Activated B cell treated with CpG ODN at 0.5 μM for 24 hours (primary cell): ENCODE data around the gene KIF5A. TPM values are rescaled to one million over a fixed set of nuclear protein-coding genes. Genes with fewer than 3 reads are reported as not detected.

Experiments used
- ATAC-seq: fragments of 200-7000 bp; cut with Tn5 transposase; one replicate; pipeline ENCODE4 v1.10.0; 2021; ENCODE audit warnings: low read depth, mild to moderate bottlenecking, moderate library complexity
- CTCF ChIA-PET: fragments of 350-600 bp; sonication (Branson Sonifier 250); formaldehyde crosslinking; loops from one replicate; lab custom pipeline; 2021; ENCODE audit warnings: antibody characterized with exemption; lab: Charles Lee
- POLR2A ChIA-PET: fragments of 350-600 bp; sonication (Branson Sonifier 250); formaldehyde crosslinking; loops from one replicate; lab custom pipeline; 2021; ENCODE audit warnings: antibody characterized with exemption; lab: Charles Lee
- DNase-seq: peaks from one replicate; pipeline ENCODE4 v3.0.0; 2022
- H3K27ac Mint-ChIP-seq: one replicate; pipeline ENCODE4 v1.8.0; 2020; ENCODE audit warnings: mixed read lengths
- H3K27me3 Mint-ChIP-seq: one replicate; pipeline ENCODE4 v1.8.0; 2021; ENCODE audit warnings: mixed read lengths
- H3K36me3 Mint-ChIP-seq: one replicate; pipeline ENCODE4 v1.8.0; 2021; ENCODE audit warnings: low read depth, mixed read lengths
- H3K4me1 Mint-ChIP-seq: one replicate; pipeline ENCODE4 v1.8.0; 2021; ENCODE audit warnings: mixed read lengths
- H3K4me3 Mint-ChIP-seq: one replicate; pipeline ENCODE4 v1.8.0; 2020; ENCODE audit warnings: mild to moderate bottlenecking, mixed read lengths
- H3K9me3 Mint-ChIP-seq: one replicate; pipeline ENCODE4 v1.8.0; 2020; ENCODE audit warnings: mixed read lengths
- CTCF ChIP-seq: fragments of 200-600 bp; IDR thresholded peaks from one replicate; pipeline ENCODE4 v1.8.0; 2022; ENCODE audit warnings: antibody characterized with exemption, mild to moderate bottlenecking
- intact Hi-C: fragments of 100-400 bp; cut with micrococcal nuclease; formaldehyde crosslinking; loops from one replicate; pipeline ENCODE4 v1.15.1; 2024
- total RNA-seq: library from RNA; stranded (reverse); gene quantifications from 2 replicates; pipeline ENCODE4 v1.2.3, GENCODE V29; 2022

Gene KIF5A
- total RNA-seq, 1 donor from 2014 or later: 0.13 TPM

- no peak for TF ChIP-seq CTCF
- ChIA-PET POLR2A (no interaction called here), CTCF (no interaction called here)
- no peaks in the 10 kb centered on the region for H3K36me3 Mint-ChIP-seq
- intact Hi-C loops: no loop called here
- H3K4me3 Mint-ChIP-seq: no peak overlapping the region
- no peaks in the 10 kb centered on the region for H3K4me1 Mint-ChIP-seq
- H3K9me3 Mint-ChIP-seq: no peaks in the 10 kb centered on the region
- ATAC-seq: no peak
- H3K27me3 Mint-ChIP-seq: peaks cover 6% of the 10 kb centered on the region
- no peak for DNase-seq
- no peak overlapping the region for H3K27ac Mint-ChIP-seq
Observed at GRCh38 chr12:57576613-57577160, 26.8 kb downstream of the KIF5A start.

GRCh38 chr12:57577981-57578758 is 28.3 kb downstream of the KIF5A start:
- ChIA-PET CTCF (interaction anchor here (1.1 kb wide), 1 partner anchor 60 kb away, joined by 3 read pairs; no protein-coding TSS in a partner anchor), POLR2A (interaction anchor here (0.6 kb wide), 1 partner anchor 197 kb away, joined by 3 read pairs; no protein-coding TSS in a partner anchor)
- intact Hi-C loops: no loop called here
- DNase-seq: no peak
- no peak for TF ChIP-seq CTCF
- peaks cover 8% of the 10 kb centered on the region for H3K27me3 Mint-ChIP-seq
- H3K4me1 Mint-ChIP-seq: peaks cover under 1% of the 10 kb centered on the region
- ATAC-seq: no peak
- H3K9me3 Mint-ChIP-seq: no peaks in the 10 kb centered on the region
- no peaks in the 10 kb centered on the region for H3K36me3 Mint-ChIP-seq
- H3K4me3 Mint-ChIP-seq: no peak overlapping the region
- no peak overlapping the region for H3K27ac Mint-ChIP-seq

- DNase-seq (no peak), ATAC-seq (no peak)
- Mint-ChIP-seq H3K4me3 (no peak overlapping the region), H3K27me3 (peaks cover 13% of the 10 kb centered on the region), H3K27ac (no peak overlapping the region), H3K4me1 (peaks cover 4% of the 10 kb centered on the region), H3K9me3 (no peaks in the 10 kb centered on the region), H3K36me3 (no peaks in the 10 kb centered on the region)
- no peak for TF ChIP-seq CTCF
- POLR2A ChIA-PET: no interaction called here
- intact Hi-C loops: no loop called here
- CTCF ChIA-PET: no interaction called here
Observed at GRCh38 chr12:57579011-57579410, 29.2 kb downstream of the KIF5A start.

- POLR2A ChIA-PET: no interaction called here
- H3K27ac Mint-ChIP-seq: no peak overlapping the region
- H3K9me3 Mint-ChIP-seq: no peaks in the 10 kb centered on the region
- peaks cover 4% of the 10 kb centered on the region for H3K4me1 Mint-ChIP-seq
- no peak for TF ChIP-seq CTCF
- intact Hi-C loops: no loop called here
- no peak overlapping the region for H3K4me3 Mint-ChIP-seq
- CTCF ChIA-PET: interaction anchor here (6.6 kb wide), 1 partner anchor 42 kb away, joined by 126 read pairs; no protein-coding TSS in a partner anchor
- DNase-seq (no peak), ATAC-seq (no peak)
- no peaks in the 10 kb centered on the region for H3K36me3 Mint-ChIP-seq
- peaks cover 15% of the 10 kb centered on the region for H3K27me3 Mint-ChIP-seq
Observed at GRCh38 chr12:57579677-57580465, 30.0 kb downstream of the KIF5A start.

- Mint-ChIP-seq H3K4me3 (no peak overlapping the region), H3K36me3 (no peaks in the 10 kb centered on the region), H3K27ac (no peak overlapping the region), H3K27me3 (peaks cover 13% of the 10 kb centered on the region), H3K4me1 (peaks cover 4% of the 10 kb centered on the region), H3K9me3 (no peaks in the 10 kb centered on the region)
- TF ChIP-seq CTCF: no peak
- ChIA-PET CTCF (interaction anchor here (6.6 kb wide), 1 partner anchor 42 kb away, joined by 126 read pairs; no protein-coding TSS in a partner anchor), POLR2A (no interaction called here)
- ATAC-seq (no peak), DNase-seq (no peak)
- intact Hi-C loops: no loop called here
Observed at GRCh38 chr12:57580466-57580795, 30.6 kb downstream of the KIF5A start.
